Thyroid gland (tissue), 4 donors: ENCODE results near the gene ZNF622.

ENCODE experiments used
- CTCF ChIP-seq, 6 experiments: fragments of 200-600 bp in 3 of 6; fragments of 450-650 bp in 3 of 6; sonication (generic) in 3 of 6; IDR thresholded peaks; one replicate each; pipeline ENCODE4 v1.5.1; 2016 to 2019; ENCODE audit warnings: antibody characterized with exemption in 6 of 6, mild to moderate bottlenecking in 2 of 6, inconsistent platforms in 1 of 6, moderate library complexity in 1 of 6
- POLR2A ChIP-seq, 2 donors: fragments of 450-650 bp; IDR thresholded peaks; one replicate each; pipeline ENCODE4 v1.6.1; 2017; ENCODE audit warnings: antibody characterized with exemption in 2 of 2, mild to moderate bottlenecking in 2 of 2, moderate library complexity in 1 of 2

DNA sequence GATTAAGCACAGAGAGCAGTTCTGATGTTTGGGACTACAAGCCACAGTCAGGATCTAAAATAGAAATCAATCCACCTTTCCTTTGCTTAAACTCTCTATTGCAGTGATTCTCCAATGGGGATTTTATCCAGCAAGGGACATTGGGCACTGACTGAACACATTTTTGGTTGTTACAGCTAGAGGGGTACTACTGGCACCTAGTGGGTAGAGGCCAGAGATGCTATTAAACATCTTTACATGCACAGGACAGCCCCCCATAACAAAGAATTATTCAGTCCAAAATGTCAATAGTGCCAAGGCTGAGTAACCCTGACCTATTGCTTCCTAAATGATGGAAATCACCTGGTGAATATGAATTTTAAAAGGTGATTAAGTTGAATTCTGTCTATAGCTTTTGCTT is 12.0 kb downstream of the ZNF622 start:
- no peak for TF ChIP-seq CTCF (IDR thresholded peaks at IDR 0.05)
- no peak for TF ChIP-seq POLR2A (IDR thresholded peaks at IDR 0.05)
